ELF-1 (cell line): ENCODE data around the gene INHBB.

Experiments used
- DNase-seq: peaks from one replicate; pipeline ENCODE4 v3.0.0-alpha.2; 2016; ENCODE audit warnings: low read depth, low spot score

INHBB gene

DNA sequence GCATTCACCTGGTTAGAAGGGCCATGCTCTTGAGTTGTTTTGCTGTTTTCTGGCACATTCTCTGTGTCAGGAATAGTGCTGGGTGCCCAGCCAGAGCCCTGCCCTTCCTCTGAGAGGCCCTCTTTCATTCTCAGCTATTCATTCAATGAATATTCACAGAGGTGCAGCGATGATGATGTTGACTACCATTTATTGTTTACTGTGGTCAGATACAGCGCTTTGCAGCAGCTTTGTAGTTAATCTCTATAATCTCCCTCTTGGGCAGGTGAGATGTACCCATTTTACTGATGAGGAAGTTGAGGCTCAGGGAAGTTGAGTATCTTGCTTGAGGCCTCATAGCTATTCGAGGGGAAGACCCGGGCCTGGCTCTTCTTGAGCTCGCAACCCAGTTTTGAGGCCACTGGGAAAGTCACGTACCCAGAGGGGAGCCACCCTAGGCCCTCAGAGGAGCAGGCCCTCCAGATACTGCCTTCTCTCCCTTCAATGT, 9.9 kb downstream of the INHBB start:
- DNase-seq = no peak

DNA sequence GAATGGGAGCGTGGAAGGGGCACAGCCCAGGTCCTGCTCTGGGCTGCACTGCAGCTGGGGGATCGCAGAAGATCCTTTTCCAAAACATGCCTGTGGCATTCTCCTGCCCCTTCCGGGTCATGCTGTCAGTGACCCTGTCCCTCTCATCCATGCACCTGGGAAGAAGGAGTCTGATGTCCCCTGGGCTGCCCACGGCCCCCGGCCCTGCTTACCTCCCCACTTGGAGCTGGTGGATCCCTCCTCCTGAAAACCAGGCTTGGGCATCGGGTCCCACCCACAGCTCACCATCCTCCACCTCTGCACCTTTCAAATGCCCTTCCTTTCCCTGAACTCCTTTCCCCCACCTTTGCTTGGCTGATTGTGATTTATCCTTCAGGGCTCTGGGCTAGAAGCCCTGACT, 11.8 kb downstream of the INHBB start:
- no peak for DNase-seq

DNA sequence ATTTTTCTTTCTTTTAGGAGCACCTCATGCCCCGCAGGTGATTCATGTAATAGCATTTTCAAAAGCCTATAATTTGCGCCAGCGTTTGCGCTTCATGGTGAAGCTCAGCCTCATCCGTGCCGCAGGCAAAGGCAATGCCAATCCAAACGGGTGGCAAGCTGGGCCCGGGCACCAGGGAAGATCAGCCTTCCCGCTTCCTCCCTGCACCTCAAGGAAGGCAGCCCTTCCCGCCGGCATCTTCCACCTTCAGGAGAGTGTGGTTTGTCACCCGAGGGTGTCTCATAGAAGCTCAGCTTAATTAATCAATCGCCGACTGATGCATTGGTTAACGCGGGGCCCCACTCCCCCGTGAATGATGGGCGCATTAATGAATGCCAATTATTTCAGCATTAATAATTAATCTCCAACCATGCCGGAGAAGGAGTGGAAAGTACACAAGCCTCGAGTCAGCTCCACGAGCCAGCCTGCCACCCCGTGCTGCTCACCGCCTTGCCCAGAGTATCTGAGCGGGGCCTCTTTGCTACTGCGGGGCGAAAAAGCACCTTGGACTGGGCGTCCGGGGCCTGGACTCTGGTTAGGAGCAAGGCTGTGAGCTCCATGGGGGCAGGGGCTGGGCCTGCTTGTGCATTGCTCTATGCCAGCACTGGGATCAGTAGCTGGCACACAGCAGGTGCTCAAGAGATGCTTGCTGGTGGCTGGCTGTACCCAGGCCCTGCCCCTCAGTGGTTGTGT, 13.0 kb downstream of the INHBB start:
- no peak for DNase-seq

DNA sequence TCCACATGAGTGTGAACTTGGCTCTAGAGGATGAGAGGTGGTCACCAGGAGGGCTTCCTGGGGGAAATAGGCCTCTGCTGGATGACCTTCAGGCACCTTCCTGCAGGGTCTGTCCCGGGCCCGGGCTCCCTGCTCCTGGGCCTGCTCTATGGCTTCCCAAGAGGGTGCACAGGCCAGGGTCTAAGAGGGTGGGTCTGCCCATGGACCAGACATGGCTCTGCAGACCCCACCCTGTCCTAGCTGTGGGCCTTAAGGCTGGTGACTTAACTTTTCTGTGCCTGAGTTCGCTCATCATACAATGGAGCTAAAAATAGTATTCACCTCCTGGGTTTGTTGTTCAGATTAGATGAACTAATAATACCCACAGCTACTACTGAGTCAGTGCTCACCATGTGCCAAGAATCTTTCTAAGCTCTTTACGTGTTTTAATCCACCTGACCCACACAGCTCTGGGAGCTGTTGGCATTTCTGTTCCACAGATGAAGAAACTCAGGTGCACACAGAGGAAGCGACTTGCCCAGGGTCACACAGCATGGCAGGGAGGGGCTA, 14.4 kb downstream of the INHBB start:
- DNase-seq = no peak

DNA sequence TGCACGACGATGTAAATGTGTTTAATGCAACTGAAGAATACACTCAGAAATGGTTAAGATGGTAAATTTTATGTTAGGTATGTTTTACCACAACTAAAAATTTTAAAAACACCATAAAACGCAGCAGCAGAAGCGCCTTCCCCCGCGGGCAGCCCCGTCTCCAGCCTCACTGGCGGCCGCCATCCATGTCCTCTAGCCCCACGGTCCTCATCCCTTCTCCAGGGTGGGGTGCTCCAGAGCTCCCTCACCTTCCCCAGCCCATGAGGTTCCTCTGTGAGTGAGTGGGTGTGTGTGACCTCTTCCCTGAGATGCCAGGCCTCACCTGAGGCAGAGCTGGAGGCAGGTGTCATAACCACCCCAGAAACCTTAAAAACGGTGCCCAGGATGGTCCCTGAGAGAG, 17.0 kb downstream of the INHBB start:
- no peak for DNase-seq

DNA sequence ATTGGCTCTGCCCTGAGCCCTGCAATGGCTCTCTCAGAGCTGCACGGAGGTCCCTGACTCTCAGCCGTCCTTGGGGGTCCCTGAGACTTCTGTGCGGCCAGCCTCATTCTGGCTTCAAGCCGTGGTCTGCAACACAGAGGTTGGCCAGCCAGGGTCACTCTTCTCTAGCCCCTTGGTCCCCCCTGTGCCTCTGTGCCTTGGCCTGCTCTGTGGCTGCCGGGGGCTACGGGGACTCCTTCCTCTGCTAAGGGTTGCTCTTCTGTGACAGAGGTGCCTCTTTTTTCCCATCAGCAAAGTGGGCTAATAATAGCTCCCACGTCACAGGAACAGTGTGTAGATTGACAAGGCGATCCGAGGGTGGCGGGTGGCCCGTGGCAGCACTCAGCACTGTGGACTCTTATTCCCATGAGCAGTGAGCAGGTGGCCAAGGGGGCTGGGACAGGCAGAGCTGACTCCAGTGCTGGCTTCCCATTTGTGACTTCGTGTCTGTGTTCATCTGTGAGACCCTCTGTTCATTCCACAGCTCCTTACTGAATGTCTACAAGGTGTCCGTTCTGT, 19.4 kb downstream of the INHBB start:
- no peak for DNase-seq

DNA sequence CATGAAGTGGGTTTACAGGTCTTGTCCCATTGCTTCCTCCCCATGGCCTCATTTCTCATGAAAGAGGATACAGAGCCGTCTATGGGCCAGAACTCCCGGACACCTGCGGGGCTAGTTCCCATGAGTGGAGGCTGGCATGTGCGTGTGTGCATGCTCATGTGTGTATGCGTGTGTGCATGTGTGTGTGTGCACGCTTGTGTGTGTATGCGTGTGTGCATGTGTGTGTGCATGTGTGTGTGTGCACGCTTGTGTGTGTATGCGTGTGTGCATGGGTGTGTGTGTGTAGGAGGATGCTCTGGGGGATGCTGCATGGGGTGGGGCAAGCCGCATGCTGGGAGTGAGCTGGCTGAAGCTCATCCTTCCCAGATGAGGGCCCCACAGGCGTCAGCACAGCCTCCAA, 20.8 kb downstream of the INHBB start:
- no peak for DNase-seq

DNA sequence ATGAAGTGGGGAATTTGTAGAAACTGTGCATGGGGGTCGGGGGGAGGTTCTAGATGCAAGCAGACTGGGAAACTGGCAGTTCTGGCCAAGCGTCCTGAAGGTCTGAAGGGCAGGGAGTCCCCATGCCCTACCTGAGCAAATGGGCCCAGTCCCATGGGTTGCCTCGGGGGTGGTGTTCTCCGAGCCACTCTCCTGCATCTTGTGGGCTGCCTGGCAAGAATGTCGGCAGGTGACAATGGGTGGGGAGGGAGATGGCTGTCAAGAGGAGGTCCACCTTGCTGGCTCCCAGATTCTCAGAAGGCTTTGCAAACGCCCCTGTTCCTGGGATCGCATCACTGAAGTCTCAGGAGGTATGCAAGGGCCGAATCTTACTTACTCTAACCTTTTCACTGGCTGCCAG, 21.3 kb downstream of the INHBB start:
- no peak for DNase-seq

DNA sequence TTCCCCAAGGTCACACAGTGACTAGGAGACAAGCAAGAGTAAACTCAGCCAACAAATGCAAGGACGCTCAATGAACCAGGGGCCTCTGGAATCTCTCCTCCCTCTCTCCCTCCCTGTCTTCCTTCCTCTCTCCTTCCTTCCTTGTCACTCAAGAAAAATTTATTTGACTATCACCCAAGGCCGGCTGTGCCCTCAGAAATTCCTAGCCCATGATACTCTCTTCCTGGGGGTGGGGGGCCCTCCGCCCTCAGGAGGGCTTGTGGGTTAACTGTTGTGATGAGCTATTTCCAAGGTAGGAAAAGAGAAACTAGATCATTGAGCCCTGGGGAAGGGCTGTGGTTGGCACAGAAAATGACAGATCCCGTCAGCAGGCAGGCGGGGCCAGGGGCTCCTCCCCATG, 21.7 kb downstream of the INHBB start:
- DNase-seq = no peak

DNA sequence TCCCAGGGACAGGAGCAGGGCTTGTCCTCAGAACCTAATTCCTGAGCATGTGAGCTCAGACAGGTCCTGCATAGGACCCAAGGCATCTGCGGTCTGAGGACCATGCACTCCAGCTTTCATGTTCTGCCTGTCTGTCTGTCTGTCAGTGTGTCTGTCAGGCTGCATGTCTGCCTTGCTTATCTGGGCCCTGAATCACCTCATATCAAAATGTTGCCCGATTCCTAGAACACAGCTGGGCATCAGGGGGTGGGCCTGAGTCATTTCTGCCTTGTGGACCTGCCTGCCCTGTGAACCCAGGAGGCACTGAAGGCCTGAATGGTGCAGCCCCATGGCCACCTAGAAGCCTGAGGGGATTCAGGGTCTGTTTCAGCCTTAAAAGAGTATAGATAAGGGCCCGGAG, 22.1 kb downstream of the INHBB start:
- no peak for DNase-seq

DNA sequence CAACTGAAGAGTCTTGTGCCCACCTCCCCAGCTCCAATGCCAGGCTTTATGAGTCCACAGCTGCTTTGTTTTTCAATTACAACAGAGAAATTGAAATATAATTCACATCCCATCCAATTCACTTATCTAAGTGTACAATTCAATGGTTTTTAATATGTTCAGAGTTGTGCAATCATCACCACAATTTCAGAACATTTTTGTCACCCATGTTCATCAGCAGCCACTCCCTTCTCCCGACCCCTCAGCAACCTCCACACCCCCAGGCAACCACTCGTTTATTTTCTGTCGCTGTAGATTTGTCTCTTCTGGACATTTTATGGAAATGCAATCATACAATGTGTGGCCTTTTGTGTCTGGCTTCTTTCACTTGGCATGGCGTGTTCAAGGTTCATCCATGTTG, 23.3 kb downstream of the INHBB start:
- DNase-seq = no peak

DNA sequence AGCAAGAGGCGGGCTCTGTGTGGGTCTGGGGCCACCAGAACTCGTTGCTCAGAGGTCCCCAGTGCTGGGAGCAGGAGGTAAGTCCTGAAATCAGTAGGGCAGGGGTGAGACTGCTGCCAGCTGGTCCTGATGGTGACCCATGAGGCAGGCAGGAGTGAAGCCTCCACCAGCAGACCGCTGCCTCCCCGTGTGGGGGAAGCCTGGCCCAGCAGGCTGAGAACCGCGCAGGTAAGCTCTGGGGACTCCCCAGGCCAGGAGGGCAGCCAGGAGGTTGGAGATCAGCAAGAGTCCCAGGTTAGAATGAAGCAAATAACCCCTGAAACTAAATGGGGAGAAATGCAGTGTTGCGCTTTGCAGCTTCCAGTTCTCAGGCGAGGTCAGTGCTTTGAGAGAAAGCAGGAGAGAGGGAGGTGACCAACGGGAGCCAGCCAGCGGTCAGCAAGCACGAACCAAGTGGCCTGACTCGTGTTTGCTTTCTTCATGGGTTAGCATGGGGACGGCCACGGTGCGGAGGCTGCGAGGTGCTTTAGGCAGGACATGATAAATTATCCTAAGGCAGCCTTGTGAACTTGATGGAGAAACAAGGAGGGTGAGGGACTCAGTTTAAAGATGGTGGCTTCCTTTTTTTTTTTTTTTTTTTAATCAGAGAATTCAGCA, 26.2 kb downstream of the INHBB start:
- no peak for DNase-seq

DNA sequence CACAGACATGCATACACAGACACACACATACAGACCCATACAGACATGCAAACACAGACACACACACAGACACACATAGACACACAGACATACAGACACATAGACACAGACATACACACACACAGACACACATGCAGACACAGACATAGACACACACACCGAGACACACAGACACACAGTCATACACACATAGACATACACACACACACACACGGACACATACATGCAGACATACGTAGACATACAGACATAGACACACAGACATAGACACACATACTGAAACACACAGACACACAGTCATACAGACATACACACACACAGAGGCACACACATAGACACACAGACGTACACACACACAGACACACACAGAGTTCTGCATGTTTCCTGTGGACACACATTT, 26.9 kb downstream of the INHBB start:
- DNase-seq = no peak

DNA sequence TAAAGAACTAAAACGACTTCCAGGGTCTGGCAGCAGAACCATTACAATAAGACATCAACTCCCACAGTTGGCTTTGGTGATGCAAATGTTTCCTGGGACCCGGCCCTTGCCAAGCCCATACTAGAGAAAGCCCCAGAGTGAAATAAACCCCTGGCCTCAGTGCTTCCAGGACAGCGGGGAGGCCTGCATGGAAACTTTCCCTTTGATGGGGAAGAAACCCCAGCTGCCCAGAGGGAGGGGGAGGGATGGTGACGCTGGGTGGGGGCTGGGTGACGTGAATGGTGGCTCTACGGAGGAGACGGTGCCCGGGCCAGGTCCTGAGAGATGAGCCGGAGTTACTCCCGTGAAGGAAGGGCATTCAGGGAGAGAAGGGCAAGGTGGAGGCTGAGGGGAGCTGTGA, 27.5 kb downstream of the INHBB start:
- peak; percentile 56 for DNase-seq

DNA sequence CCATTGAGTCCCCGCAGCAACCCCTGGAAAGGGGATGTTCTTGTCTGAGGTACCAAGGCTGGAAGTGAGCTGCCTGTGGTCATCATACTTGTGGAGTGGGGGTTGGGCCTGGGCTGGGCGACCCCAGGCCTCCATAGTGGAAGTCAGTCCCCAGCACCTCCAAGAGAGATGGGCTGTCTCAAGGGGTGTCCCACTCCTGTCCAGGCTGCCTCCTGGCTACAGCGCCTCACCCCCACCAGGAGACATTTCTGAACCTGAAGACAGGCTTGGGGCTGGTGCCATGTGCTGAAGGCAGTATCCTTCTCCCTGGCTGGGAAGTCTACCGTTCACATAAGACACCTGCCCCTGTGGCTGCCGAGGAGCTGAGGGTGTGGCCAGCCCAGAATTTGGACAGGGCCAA, 28.9 kb downstream of the INHBB start:
- DNase-seq = no peak

DNA sequence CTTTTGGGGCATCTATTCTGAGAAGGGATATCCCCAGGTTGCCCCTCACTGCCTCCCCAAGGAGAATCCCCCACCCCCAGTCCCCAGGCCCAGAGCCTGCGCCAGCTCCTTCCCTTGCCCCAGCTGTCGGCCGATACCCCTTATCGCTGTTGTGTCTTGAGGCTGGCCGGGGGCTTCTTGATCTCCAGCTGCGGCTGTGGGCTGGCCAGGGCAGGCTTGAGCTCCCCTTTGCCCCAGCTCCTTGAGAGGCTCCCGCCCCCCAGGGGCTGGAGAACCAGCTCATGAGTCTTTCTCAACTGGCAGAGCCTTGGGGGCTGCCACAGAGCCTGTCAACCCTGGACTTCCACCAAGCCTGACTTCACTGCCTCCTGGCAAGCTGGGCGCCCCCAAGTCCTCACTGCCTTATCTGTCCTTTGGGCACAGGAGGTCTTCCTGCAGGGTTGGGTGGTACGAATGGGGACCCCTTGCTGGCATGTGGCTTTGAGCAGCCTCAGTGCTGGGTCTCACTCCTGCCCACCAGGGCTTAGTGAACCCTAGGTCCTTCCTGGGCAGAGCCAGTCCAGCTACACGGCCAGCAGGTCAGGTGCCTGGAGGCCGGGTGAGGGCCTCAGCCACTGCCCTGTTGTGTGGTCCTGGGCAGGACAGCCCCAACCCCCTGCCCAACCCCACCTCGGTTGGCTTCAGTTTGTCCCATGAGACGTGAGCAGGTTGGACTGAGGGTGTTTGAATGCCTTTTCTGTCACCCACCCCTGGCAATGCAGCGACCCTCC, 29.5 kb downstream of the INHBB start:
- DNase-seq = no peak

DNA sequence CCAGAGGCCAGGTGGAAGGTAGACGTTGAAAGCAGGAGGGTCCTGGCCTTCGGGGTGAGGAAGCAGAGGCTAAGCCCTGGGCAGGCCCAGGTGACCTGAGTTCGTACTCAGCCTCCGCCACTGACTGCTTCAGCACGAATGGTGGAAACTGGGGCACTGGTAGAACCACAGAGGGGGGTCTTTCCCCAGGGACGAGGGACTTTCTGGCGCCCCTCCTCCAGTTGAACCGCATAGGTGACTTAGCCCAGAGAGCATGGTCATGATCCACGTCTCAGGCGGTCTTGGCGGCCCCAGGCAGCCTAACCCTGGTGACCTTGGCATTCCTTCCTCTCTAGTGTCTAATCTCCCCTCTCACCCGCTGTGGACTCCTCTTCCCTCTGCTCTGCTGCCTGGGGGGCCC, 30.2 kb downstream of the INHBB start:
- DNase-seq = no peak

DNA sequence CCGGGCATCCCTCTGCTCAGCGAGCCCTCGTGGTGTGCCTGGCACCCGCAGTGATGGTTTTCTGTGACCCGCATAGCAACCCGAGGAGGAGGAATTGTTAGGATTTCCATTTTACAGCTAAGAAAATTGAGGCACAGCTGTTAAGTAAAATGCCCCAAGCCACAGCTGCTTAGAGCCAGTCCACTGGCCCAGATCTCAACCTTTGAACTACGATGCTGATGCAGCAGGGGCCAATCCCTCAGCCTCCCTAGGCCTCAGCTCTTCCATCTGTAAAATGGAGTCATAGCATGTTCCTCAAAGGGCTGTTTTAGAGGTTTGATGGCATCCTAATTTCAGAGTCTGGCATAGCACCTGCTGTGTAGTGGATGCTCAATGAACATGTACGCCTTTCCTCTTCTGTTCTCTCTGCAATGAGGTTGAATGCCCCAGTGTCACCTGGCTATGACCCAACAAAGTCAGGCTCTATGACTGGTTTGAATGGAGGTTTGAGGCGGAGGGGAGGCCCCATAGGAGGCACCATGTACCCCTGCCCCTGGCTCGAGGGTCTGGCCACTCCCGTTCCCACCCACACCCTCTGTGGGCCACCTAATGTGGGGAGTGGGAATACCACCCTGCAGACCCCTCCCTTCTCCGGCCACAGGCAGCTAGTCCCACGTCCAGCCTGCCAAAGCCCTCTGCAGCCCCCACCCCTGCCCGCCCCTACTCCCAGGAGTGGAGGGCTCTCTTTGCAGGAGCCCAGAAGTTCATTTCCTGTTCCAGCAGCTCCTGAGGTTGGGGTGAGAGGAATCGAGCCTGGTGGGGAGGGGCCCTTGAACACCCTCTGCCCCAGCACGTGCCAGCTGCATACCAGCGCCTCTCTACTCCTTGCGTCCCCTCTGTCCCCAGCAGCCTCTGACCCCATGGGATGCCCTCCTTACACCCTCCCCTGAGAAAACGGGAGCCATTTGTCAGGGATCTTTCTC, 31.0 kb downstream of the INHBB start:
- DNase-seq = no peak

DNA sequence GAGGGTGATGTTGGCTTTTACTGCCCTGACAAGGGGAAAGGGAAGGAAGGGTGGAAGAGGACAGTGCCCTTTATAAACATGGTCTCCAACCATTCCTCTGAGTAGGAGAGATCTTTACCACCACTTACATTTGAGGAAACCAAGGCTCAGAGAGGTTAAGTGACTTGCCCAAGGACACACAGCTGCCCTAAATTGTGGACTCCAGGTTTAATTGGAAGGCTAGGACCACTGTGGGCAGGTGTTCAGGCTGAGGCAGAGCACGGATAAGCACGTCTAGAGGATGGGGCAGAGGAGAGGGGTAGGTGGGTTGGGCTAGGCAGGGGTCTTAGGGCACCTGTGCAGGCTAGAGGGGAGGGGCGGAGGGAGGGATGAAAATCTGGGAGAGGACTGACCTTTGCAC, 32.7 kb downstream of the INHBB start:
- no peak for DNase-seq

DNA sequence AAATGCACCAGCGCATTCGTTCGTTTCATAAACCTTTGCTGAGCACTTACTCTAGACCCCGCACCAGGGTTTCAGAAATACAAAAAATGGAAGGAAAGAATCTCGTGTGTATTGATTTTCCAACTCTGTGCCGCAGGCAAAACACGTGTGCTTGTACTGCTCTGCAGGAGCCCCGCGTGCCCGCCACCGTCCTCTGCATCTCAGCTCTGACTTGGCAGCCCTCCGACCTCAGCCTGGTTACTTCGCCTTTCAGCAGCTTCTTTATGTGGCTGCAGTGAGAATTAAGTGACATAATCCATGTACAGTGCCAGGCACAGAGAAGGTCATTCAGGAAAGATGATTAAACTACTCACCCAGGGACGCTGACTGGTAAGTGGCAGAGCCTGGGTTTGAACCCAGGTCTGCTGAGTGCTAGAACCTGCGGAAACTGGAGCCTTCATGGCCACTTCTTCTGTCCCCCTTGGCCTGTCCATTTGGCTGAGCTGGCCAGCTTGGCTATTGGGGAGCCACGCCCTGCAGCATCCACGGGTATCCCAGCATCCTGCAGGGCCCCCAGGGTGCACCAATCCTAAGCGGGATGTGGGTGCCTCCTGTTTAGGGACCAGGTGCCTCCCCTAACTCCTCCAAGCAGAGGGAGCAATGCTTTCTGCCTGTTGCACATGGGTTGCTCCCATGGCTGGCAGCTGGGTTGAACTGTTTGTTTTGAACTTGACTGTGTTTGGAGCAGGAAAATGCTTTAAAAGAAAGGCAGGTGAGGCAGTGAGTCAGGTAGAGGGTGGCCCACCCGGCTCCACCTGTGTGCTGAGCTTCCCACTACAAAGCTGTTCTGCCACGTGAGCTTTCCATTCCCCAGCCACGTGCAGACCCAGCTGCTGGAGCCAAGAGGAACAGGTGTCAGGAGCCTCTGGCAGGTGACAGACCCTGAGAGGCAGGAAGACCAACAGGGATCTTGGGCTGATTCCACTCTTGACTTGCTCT, 34.3 kb downstream of the INHBB start:
- DNase-seq = no peak
